ENCODE data around the gene MRPL12.

- TF ChIP-seq EZH2 (optimal IDR thresholded peaks at IDR 0.05; ENCODE audit: low read depth, low read length) (no peak), CTCF (IDR thresholded peaks at IDR 0.05; ENCODE audit: low read length) (no peak), EZH2phosphoT487 (IDR thresholded peaks at IDR 0.05; ENCODE audit: low read length) (no peak)
Observed at GRCh38 chr17:81715107-81715871, 12.1 kb downstream of the MRPL12 start.

Measured in MM.1S (cell line).